H9 (cell line): Measurements from ENCODE around the gene MAGI1. TPM values are rescaled to one million over a fixed set of nuclear protein-coding genes. Genes with fewer than 3 reads are reported as not detected.

Experiments
- DNase-seq: peaks from one replicate; pipeline ENCODE4 v3.0.0-alpha.2; 2017
- H2AFZ ChIP-seq: one replicate; pipeline ENCODE4 v1.6.1; 2013; ENCODE audit warnings: mild to moderate bottlenecking, low read length, control low read depth, moderate library complexity
- H2AK5ac ChIP-seq: 2 replicates; pipeline ENCODE4 v1.6.1; 2013; ENCODE audit warnings: low read length, control low read depth, mixed read lengths; ENCODE audit not compliant: insufficient read length
- H2BK120ac ChIP-seq: one replicate; pipeline ENCODE4 v1.6.1; 2013; ENCODE audit warnings: low read depth, mild to moderate bottlenecking, low read length, control low read depth, inconsistent platforms; ENCODE audit not compliant: poor library complexity, severe bottlenecking
- H2BK12ac ChIP-seq: 2 replicates; pipeline ENCODE4 v1.6.1; 2013; ENCODE audit warnings: low read length, control low read depth, mixed read lengths, low read depth; ENCODE audit not compliant: insufficient read length
- H2BK15ac ChIP-seq: 2 replicates; pipeline ENCODE4 v1.6.1; 2013; ENCODE audit warnings: low read depth, low read length, control low read depth
- H2BK20ac ChIP-seq: one replicate; pipeline ENCODE4 v1.6.1; 2013; ENCODE audit warnings: low read depth, mild to moderate bottlenecking, low read length, control low read depth, inconsistent platforms; ENCODE audit not compliant: poor library complexity, severe bottlenecking
- H2BK5ac ChIP-seq: 2 replicates; pipeline ENCODE4 v1.6.1; 2013; ENCODE audit warnings: low read length, control low read depth, mixed read lengths; ENCODE audit not compliant: insufficient read length
- H3K14ac ChIP-seq: 2 replicates; pipeline ENCODE4 v1.6.1; 2013; ENCODE audit warnings: low read length, control low read depth; ENCODE audit not compliant: insufficient read depth
- H3K18ac ChIP-seq: 2 replicates; pipeline ENCODE4 v1.6.1; 2013; ENCODE audit warnings: low read depth, mild to moderate bottlenecking, mixed read lengths, low read length, control low read depth; ENCODE audit not compliant: insufficient read length
- H3K23ac ChIP-seq: 2 replicates; pipeline ENCODE4 v1.6.1; 2013; ENCODE audit warnings: low read length, control low read depth, mixed read lengths, low read depth; ENCODE audit not compliant: insufficient read length
- H3K23me2 ChIP-seq: 2 replicates; pipeline ENCODE4 v1.6.1; 2013; ENCODE audit warnings: low read depth, mild to moderate bottlenecking, mixed read lengths, low read length, control low read depth; ENCODE audit not compliant: insufficient read length, poor library complexity, severe bottlenecking
- H3K27ac ChIP-seq: 2 replicates; pipeline ENCODE4 v1.5.1; 2013; ENCODE audit warnings: low read length, control low read depth, mixed read lengths, low read depth; ENCODE audit not compliant: insufficient read length
- H3K27me3 ChIP-seq: 2 replicates; pipeline ENCODE4 v1.6.1; 2013; ENCODE audit warnings: low read length, control low read depth, inconsistent platforms; ENCODE audit not compliant: insufficient read depth
- H3K4ac ChIP-seq: 2 replicates; pipeline ENCODE4 v1.6.1; 2013; ENCODE audit warnings: low read depth, mild to moderate bottlenecking, control low read depth, inconsistent platforms, low read length, moderate library complexity
- H3K4me1 ChIP-seq: 2 replicates; pipeline ENCODE4 v1.6.1; 2013; ENCODE audit warnings: low read length, control low read depth, inconsistent platforms; ENCODE audit not compliant: insufficient read depth
- H3K4me2 ChIP-seq: 2 replicates; pipeline ENCODE4 v1.6.1; 2013; ENCODE audit warnings: low read length, control low read depth, mixed read lengths; ENCODE audit not compliant: insufficient read length, insufficient read depth
- H3K56ac ChIP-seq: 2 replicates; pipeline ENCODE4 v1.6.1; 2013; ENCODE audit warnings: low read depth, mild to moderate bottlenecking, mixed read lengths, low read length, control low read depth; ENCODE audit not compliant: insufficient read length
- H3K79me1 ChIP-seq: 2 replicates; pipeline ENCODE4 v1.6.1; 2013; ENCODE audit warnings: low read depth, mild to moderate bottlenecking, moderate library complexity, low read length, control low read depth, inconsistent platforms; ENCODE audit not compliant: insufficient read depth, poor library complexity, severe bottlenecking
- H3K79me2 ChIP-seq: 2 replicates; pipeline ENCODE4 v1.6.1; 2013; ENCODE audit warnings: low read length, control low read depth, inconsistent platforms; ENCODE audit not compliant: insufficient read depth
- H3K9ac ChIP-seq: 2 replicates; pipeline ENCODE4 v1.6.1; 2013; ENCODE audit warnings: low read length, control low read depth, mixed read lengths; ENCODE audit not compliant: insufficient read length; ENCODE audit errors: extremely low read depth
- H3K9me3 ChIP-seq: one replicate; pipeline ENCODE4 v1.6.1; 2013; ENCODE audit warnings: low read depth, low read length, inconsistent platforms; ENCODE audit not compliant: control insufficient read depth
- H3T11ph ChIP-seq: one replicate; pipeline ENCODE4 v1.6.1; 2013; ENCODE audit warnings: mild to moderate bottlenecking, low read length, control low read depth, inconsistent platforms
- H4K20me1 ChIP-seq: one replicate; pipeline ENCODE4 v1.6.1; 2013; ENCODE audit not compliant: control insufficient read depth, insufficient read length, insufficient read depth
- H4K5ac ChIP-seq: 2 replicates; pipeline ENCODE4 v1.6.1; 2013; ENCODE audit warnings: low read depth, mild to moderate bottlenecking, mixed read lengths, low read length, control low read depth; ENCODE audit not compliant: insufficient read length
- H4K8ac ChIP-seq: replicated peaks from 2 replicates; pipeline ENCODE4 v1.6.1; 2013; ENCODE audit warnings: low read length, control low read depth, mixed read lengths, low read depth; ENCODE audit not compliant: insufficient read length
- H4K91ac ChIP-seq: 2 replicates; pipeline ENCODE4 v1.6.1; 2013; ENCODE audit warnings: low read depth, mild to moderate bottlenecking, moderate library complexity, mixed read lengths, low read length, control low read depth; ENCODE audit not compliant: insufficient read length
- H3K27ac Mint-ChIP-seq, 3 experiments: 2 replicates in 2 of 3; 3 replicates in 1 of 3; pipeline ENCODE4 v1.8.0; 2020 to 2021; ENCODE audit warnings: mixed read lengths in 3 of 3, mild to moderate bottlenecking in 1 of 3, moderate library complexity in 1 of 3
- H3K27me3 Mint-ChIP-seq: 2 replicates; pipeline ENCODE4 v1.8.0; 2021; ENCODE audit warnings: low read depth, mild to moderate bottlenecking, moderate library complexity, mixed read lengths
- H3K36me3 Mint-ChIP-seq, 3 experiments: 2 replicates in 2 of 3; 3 replicates in 1 of 3; pipeline ENCODE4 v1.8.0; 2020 to 2021; ENCODE audit warnings: low read depth in 3 of 3, mixed read lengths in 3 of 3; ENCODE audit not compliant: insufficient read depth in 1 of 3
- H3K4me1 Mint-ChIP-seq, 2 experiments: 2 replicates each; pipeline ENCODE4 v1.8.0; 2020; ENCODE audit warnings: mixed read lengths in 2 of 2
- H3K4me3 Mint-ChIP-seq, 2 experiments: 2 replicates in 1 of 2; 3 replicates in 1 of 2; pipeline ENCODE4 v1.8.0; 2020 to 2021; ENCODE audit warnings: mild to moderate bottlenecking in 2 of 2, mixed read lengths in 2 of 2, moderate library complexity in 1 of 2
- H3K9me3 Mint-ChIP-seq, 2 experiments: 2 replicates in 1 of 2; 3 replicates in 1 of 2; pipeline ENCODE4 v1.8.0; 2020; ENCODE audit warnings: mild to moderate bottlenecking in 2 of 2, mixed read lengths in 2 of 2, moderate library complexity in 1 of 2
- WGBS: extraction: QIAGEN DNeasy Blood & Tissue Kit; methylation state at CpG from one replicate; pipeline ENCODE4 v1.1.7; 2013; ENCODE audit warnings: missing lambda C conversion rate, low lambda C conversion rate, mixed read lengths; ENCODE audit not compliant: insufficient read length; ENCODE audit errors: extremely low coverage; 5-methylcytosine and 5-hydroxymethylcytosine counted together
- total RNA-seq: library from RNA; stranded (reverse); gene quantifications from 2 replicates; pipeline ENCODE4 v1.2.1, GENCODE V29; 2021
- TF ChIP-seq, protein P1 (sequence below): fragments of 200-600 bp; sonication (generic); conservative IDR thresholded peaks from 3 replicates; pipeline ENCODE4 v1.8.0; 2021; ENCODE audit warnings: antibody characterized with exemption, mild to moderate bottlenecking

The MAGI1 gene
- total RNA-seq, 1 experiment from 2014 or later: 65.7 TPM

DNA sequence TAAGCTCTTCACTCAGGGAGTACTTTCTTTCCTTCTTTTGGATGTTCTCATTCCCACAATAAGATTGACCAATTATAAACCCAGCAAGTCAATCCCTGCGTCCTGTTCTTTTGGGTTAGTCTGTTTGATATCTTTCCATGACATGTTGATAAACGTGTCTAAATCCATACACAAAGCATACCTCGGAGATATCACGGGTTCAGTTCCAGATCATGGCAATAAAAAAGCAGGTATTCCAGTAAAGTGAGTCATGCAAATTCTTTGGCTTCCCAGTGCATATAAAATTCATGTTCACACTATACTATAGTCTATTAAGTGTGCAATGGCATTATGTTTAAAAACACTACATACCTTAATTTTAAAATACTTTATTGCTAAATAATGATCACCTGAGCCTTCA, 667.7 kb downstream of the MAGI1 start:
- Histone ChIP-seq H4K20me1 (no peaks in the 10 kb centered on the region), H3K18ac (no peak overlapping the region), H3K4me1 (no peaks in the 10 kb centered on the region), H3K23me2 (no peaks in the 10 kb centered on the region), H2AK5ac (no peak overlapping the region), H3K4ac (no peak overlapping the region), H2BK120ac (no peak overlapping the region), H3K9me3 (no peaks in the 10 kb centered on the region), H2BK5ac (no peak overlapping the region), H4K8ac (no peak overlapping the region), H3T11ph (no peak overlapping the region), H3K27ac (no peak overlapping the region), H3K79me1 (no peaks in the 10 kb centered on the region), H4K91ac (no peak overlapping the region), H3K23ac (no peak overlapping the region), H2BK20ac (no peak overlapping the region), H3K56ac (no peak overlapping the region), H3K79me2 (no peaks in the 10 kb centered on the region), H3K27me3 (no peaks in the 10 kb centered on the region), H2BK15ac (no peak overlapping the region), H3K9ac (no peak overlapping the region), H2AFZ (no peak overlapping the region), H3K4me2 (no peak overlapping the region), H4K5ac (no peak overlapping the region), H3K14ac (no peak overlapping the region), H2BK12ac (no peak overlapping the region)
- TF ChIP-seq, protein P1, sequence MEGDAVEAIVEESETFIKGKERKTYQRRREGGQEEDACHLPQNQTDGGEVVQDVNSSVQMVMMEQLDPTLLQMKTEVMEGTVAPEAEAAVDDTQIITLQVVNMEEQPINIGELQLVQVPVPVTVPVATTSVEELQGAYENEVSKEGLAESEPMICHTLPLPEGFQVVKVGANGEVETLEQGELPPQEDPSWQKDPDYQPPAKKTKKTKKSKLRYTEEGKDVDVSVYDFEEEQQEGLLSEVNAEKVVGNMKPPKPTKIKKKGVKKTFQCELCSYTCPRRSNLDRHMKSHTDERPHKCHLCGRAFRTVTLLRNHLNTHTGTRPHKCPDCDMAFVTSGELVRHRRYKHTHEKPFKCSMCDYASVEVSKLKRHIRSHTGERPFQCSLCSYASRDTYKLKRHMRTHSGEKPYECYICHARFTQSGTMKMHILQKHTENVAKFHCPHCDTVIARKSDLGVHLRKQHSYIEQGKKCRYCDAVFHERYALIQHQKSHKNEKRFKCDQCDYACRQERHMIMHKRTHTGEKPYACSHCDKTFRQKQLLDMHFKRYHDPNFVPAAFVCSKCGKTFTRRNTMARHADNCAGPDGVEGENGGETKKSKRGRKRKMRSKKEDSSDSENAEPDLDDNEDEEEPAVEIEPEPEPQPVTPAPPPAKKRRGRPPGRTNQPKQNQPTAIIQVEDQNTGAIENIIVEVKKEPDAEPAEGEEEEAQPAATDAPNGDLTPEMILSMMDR: no peak
- no peak overlapping the region for H3K4me3 Mint-ChIP-seq
- no peak for DNase-seq
- H3K4me1 Mint-ChIP-seq: peaks cover 3% of the 10 kb centered on the region in 2 experiments
- H3K36me3 Mint-ChIP-seq: peaks cover 32 to 49% (median 41%) of the 10 kb centered on the region in 3 experiments
- no peaks in the 10 kb centered on the region for H3K27me3 Mint-ChIP-seq
- no peaks in the 10 kb centered on the region; a peak in 3 of 5 replicates for H3K9me3 Mint-ChIP-seq
- WGBS: no CpG with 5 or more reads among the region's 4 CpGs
- no peak overlapping the region for H3K27ac Mint-ChIP-seq
